Measurements from ENCODE around the gene RTTN.

GRCh38 chr18:70132999-70133398, 72.5 kb downstream of the RTTN start:
- no peak for TF ChIP-seq GATA2 (IDR thresholded peaks at IDR 0.05; ENCODE audit: low read depth, low read length)
- no peak for TF ChIP-seq GATA3 (IDR thresholded peaks at IDR 0.05; ENCODE audit: low read depth, low read length)
